ENCODE results near the gene ARHGAP40. TPM values are rescaled to one million over a fixed set of nuclear protein-coding genes. Genes with fewer than 3 reads are reported as not detected.
"Not testable (repeated sequence)": the region's sequence is repeated elsewhere in the genome, so short reads cannot be mapped to it uniquely, and the experiment has no call there.

The ARHGAP40 gene
- total and polyA plus RNA-seq, 10 donors, result 0.03 TPM; not detected in 9

DNA sequence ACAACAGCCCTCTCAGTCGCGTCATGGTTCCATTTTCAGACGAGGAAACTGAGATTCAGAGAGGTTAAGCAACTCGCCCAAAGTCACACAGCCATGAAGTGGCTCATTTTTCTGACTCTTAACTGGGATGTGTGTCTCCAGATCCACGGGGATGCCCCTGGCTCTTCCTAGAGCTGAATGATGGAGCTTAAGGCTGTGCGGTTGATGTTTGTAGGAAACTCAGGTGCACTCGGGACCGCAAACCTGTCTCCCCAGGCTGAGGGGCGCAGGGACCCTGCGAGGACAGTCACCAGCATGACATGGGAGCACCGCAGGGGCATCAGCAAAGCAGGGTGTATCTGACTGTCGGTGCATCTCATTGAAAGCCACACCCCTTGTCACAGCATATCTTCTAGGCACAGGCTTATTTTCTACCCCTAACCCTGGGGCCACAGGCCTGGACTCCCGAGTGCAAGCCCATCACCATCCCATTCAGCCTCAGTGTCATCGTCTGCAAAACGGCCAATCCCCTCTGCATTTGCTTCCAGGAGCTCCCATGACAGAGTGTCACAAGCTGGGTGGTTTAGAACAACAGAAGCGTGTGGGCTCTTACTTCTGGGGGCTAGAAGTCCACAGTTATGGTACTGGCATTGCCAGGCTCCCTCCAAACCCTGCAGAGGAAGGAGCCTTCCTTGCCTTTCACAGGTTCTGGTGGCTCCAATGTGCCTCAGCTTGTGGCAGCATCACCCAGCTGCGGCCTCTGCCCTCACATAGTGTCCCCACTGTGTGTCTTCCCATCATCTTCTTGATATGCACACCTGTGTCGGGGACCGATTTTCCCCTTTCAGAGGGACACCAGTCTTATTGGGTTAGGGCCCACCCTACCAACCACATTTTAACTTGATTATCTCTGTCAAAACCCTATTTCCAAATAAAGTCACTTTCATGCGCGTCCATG is 9.9 kb upstream of the ARHGAP40 start:
- Histone ChIP-seq H3K4me1 (no peaks in the 10 kb centered on the region), H3K27me3 (replicated peaks in 1 of 7) (peaks cover 0 to 33% (median 0%) of the 10 kb centered on the region in 7 donors), H3K36me3 (no peaks in the 10 kb centered on the region), H3K27ac (no peak overlapping the region), H3K9me3 (no peaks in the 10 kb centered on the region), H3K4me3 (no peak overlapping the region)
- DNase-seq, result no peak
- TF ChIP-seq POLR2A (IDR thresholded peaks at IDR 0.05) (no peak), POLR2AphosphoS5 (IDR thresholded peaks at IDR 0.05) (no peak)
- TF ChIP-seq, protein P1, sequence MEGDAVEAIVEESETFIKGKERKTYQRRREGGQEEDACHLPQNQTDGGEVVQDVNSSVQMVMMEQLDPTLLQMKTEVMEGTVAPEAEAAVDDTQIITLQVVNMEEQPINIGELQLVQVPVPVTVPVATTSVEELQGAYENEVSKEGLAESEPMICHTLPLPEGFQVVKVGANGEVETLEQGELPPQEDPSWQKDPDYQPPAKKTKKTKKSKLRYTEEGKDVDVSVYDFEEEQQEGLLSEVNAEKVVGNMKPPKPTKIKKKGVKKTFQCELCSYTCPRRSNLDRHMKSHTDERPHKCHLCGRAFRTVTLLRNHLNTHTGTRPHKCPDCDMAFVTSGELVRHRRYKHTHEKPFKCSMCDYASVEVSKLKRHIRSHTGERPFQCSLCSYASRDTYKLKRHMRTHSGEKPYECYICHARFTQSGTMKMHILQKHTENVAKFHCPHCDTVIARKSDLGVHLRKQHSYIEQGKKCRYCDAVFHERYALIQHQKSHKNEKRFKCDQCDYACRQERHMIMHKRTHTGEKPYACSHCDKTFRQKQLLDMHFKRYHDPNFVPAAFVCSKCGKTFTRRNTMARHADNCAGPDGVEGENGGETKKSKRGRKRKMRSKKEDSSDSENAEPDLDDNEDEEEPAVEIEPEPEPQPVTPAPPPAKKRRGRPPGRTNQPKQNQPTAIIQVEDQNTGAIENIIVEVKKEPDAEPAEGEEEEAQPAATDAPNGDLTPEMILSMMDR (IDR thresholded peaks at IDR 0.05 in 8 of 11, conservative IDR thresholded peaks at IDR 0.05 in 3 of 11), result no peak
- WGBS, 5 donors, result 81 to 90% (median 84%) methylated on average over 21 of the region's 21 CpGs
- intact Hi-C loops (cut with DNase I; ENCODE audit: low total_unique reads), result no loop called here

GRCh38 chr20:38592411-38592790 is 9.2 kb upstream of the ARHGAP40 start:
- H3K27ac ChIP-seq; H3K4me3 ChIP-seq; H3K4me1 ChIP-seq; H3K36me3 ChIP-seq; H3K9me3 ChIP-seq; intact Hi-C loops (cut with DNase I; ENCODE audit: low total_unique reads); DNase-seq: not testable (repeated sequence)
- WGBS, 5 donors, result 62 to 88% (median 74%) methylated on average over 3 of the region's 3 CpGs
- H3K27me3 ChIP-seq (replicated peaks in 1 of 7), result peaks cover 0 to 33% (median 0%) of the 10 kb centered on the region in 7 donors

- H3K27me3 ChIP-seq (replicated peaks in 1 of 7), result peaks cover 0 to 25% (median 0%) of the 10 kb centered on the region in 7 donors
- H3K27ac ChIP-seq; H3K4me1 ChIP-seq; H3K9me3 ChIP-seq; DNase-seq; H3K4me3 ChIP-seq; H3K36me3 ChIP-seq; intact Hi-C loops (cut with DNase I; ENCODE audit: low total_unique reads): not testable (repeated sequence)
- WGBS, 5 donors, result 80 to 88% (median 86%) methylated on average over 12 of the region's 12 CpGs
Measured at GRCh38 chr20:38594281-38594680, 7.3 kb upstream of the ARHGAP40 start.

GRCh38 chr20:38595886-38596285 is 5.7 kb upstream of the ARHGAP40 start:
- 88 to 94% (median 91%) methylated on average over 10 to 15 of the region's 15 CpGs for WGBS, 5 donors
- H3K4me3 ChIP-seq; intact Hi-C loops (cut with DNase I; ENCODE audit: low total_unique reads); H3K36me3 ChIP-seq; H3K9me3 ChIP-seq; H3K27ac ChIP-seq; H3K4me1 ChIP-seq: not testable (repeated sequence)
- DNase-seq, result peak; percentile 43
- peaks cover 0 to 34% (median 7%) of the 10 kb centered on the region in 7 donors for H3K27me3 ChIP-seq (replicated peaks in 1 of 7)

DNA sequence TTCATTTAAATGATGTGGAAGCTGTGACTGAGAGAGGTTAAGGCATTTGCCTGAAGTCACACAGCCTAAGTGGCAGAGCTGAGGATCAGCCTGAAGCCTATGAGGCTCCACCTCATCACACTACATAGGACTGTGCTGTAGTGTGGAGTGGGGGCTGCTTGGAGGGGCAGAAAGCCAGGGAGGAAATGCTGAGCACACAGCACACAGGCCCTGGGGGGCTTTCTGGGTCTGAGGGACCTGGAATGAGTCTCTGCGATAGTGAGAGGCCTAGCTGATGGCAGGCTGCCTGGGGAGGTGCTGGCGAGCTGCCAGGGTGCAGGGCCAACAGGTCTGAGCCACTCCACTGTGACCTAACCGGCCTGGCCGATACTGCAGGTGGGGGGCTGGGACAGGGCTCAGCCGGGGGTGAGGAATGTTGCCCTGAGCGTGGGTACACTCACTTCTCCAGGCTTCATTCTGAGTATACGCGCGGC is 2.2 kb upstream of the ARHGAP40 start:
- no peak overlapping the region for H3K27ac ChIP-seq
- H3K9me3 ChIP-seq, result no peaks in the 10 kb centered on the region
- H3K36me3 ChIP-seq, result no peaks in the 10 kb centered on the region
- no peak for DNase-seq
- WGBS, 5 donors, result 64 to 81% (median 73%) methylated on average over 9 of the region's 9 CpGs
- intact Hi-C loops (cut with DNase I; ENCODE audit: low total_unique reads), result no loop called here
- TF ChIP-seq POLR2AphosphoS5 (IDR thresholded peaks at IDR 0.05), result no peak
- TF ChIP-seq, protein P1 (IDR thresholded peaks at IDR 0.05 in 8 of 11, conservative IDR thresholded peaks at IDR 0.05 in 3 of 11), result no peak
- no peak overlapping the region for H3K4me3 ChIP-seq
- H3K27me3 ChIP-seq (replicated peaks in 1 of 7), result peaks cover 0 to 59% (median 33%) of the 10 kb centered on the region in 7 donors
- H3K4me1 ChIP-seq, result peaks cover 0 to 13% (median 4%) of the 10 kb centered on the region in 6 donors

Data from spleen (tissue), 11 donors.